SK-N-SH treated with all-trans-retinoic acid at 6 μM for 48 hours (cell line): ENCODE measurements around the gene GET3.

Experiments
- ARNTL ChIP-seq: fragments of 450-650 bp; formaldehyde crosslinking; IDR thresholded peaks from 2 replicates; pipeline ENCODE4 v1.5.0; 2020; ENCODE audit warnings: low read depth, mild to moderate bottlenecking, moderate library complexity, borderline replicate concordance
- RARB ChIP-seq: fragments of 250-450 bp; sonication (Bioruptor Pico); IDR thresholded peaks from 2 replicates; pipeline ENCODE4 v1.8.0; 2021; ENCODE audit warnings: mild to moderate bottlenecking, moderate library complexity
- SNAI2 ChIP-seq: fragments of 250-450 bp; sonication (Bioruptor Pico); IDR thresholded peaks from 2 replicates; pipeline ENCODE4 v1.5.0; 2020; ENCODE audit warnings: mild to moderate bottlenecking, moderate library complexity
- ZFP3 ChIP-seq: fragments of 250-450 bp; sonication (Bioruptor Pico); IDR thresholded peaks from 2 replicates; pipeline ENCODE4 v1.5.0; 2020; ENCODE audit warnings: mild to moderate bottlenecking, moderate library complexity
- ZNF565 ChIP-seq: fragments of 450-650 bp; formaldehyde crosslinking; conservative IDR thresholded peaks from 2 replicates; pipeline ENCODE4 v1.5.0; 2020; ENCODE audit warnings: low read depth, mild to moderate bottlenecking, moderate library complexity
- TF ChIP-seq, protein P1 (sequence below): fragments of 250-450 bp; sonication (Bioruptor Pico); IDR thresholded peaks from 2 replicates; pipeline ENCODE4 v1.5.1; 2020; ENCODE audit warnings: low read depth, mild to moderate bottlenecking, moderate library complexity
- TF ChIP-seq, protein P2 (sequence below): fragments of 250-450 bp; sonication (Bioruptor Pico); IDR thresholded peaks from 2 replicates; pipeline ENCODE4 v1.8.0; 2020; ENCODE audit warnings: mild to moderate bottlenecking, moderate library complexity, borderline replicate concordance

DNA sequence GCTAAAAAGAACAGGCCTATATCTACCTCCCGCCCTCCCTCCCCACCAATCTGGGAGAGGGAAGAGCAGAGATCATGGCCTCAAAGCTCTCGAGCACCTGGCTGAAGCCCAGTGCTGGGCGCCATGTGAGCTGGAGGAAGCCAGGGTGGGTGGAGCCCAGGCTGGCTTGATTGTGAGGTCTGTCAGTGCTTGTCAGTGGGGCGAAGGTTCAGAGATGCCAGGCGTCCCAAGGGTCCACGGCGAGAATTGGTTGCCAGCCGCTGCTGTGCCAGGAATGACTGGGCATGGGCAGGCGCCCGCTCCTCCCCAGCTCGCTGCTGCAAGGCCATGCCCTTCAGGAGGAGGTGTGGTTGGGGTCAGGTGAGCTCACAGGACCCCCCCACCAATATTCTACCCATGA, 25.8 kb downstream of the GET3 start:
- TF ChIP-seq RARB (CRISPR knock-in tag): no peak
- TF ChIP-seq SNAI2 (CRISPR knock-in tag): no peak
- TF ChIP-seq ZNF565 (CRISPR knock-in tag): no peak
- TF ChIP-seq, protein P1, sequence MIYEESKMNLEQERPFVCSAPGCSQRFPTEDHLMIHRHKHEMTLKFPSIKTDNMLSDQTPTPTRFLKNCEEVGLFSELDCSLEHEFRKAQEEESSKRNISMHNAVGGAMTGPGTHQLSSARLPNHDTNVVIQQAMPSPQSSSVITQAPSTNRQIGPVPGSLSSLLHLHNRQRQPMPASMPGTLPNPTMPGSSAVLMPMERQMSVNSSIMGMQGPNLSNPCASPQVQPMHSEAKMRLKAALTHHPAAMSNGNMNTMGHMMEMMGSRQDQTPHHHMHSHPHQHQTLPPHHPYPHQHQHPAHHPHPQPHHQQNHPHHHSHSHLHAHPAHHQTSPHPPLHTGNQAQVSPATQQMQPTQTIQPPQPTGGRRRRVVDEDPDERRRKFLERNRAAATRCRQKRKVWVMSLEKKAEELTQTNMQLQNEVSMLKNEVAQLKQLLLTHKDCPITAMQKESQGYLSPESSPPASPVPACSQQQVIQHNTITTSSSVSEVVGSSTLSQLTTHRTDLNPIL (CRISPR knock-in tag): no peak
- TF ChIP-seq ZFP3 (CRISPR knock-in tag): no peak
- TF ChIP-seq, protein P2, sequence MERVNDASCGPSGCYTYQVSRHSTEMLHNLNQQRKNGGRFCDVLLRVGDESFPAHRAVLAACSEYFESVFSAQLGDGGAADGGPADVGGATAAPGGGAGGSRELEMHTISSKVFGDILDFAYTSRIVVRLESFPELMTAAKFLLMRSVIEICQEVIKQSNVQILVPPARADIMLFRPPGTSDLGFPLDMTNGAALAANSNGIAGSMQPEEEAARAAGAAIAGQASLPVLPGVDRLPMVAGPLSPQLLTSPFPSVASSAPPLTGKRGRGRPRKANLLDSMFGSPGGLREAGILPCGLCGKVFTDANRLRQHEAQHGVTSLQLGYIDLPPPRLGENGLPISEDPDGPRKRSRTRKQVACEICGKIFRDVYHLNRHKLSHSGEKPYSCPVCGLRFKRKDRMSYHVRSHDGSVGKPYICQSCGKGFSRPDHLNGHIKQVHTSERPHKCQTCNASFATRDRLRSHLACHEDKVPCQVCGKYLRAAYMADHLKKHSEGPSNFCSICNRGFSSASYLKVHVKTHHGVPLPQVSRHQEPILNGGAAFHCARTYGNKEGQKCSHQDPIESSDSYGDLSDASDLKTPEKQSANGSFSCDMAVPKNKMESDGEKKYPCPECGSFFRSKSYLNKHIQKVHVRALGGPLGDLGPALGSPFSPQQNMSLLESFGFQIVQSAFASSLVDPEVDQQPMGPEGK (CRISPR knock-in tag): no peak
- TF ChIP-seq ARNTL (CRISPR knock-in tag): no peak
